Renal cortical epithelial cell (primary cell): Measurements from ENCODE around the gene STX1B. TPM values are rescaled to one million over a fixed set of nuclear protein-coding genes. Genes with fewer than 3 reads are reported as not detected.
A peak's percentile ranks its signal among the peaks of the same experiment; 100 is the strongest.
"Not testable (repeated sequence)": the region's sequence is repeated elsewhere in the genome, so short reads cannot be mapped to it uniquely, and the experiment has no call there.

ENCODE experiments used
- DNase-seq: peaks from one replicate; pipeline ENCODE4 v3.0.0-alpha.2; 2011; ENCODE audit warnings: low read depth
- total RNA-seq: library from RNA; depleted of rRNA; stranded (reverse); fragments of >200 nt; gene quantifications from 2 replicates; pipeline ENCODE4 v1.2.3, GENCODE V29; 2014

Gene STX1B
- total RNA-seq, 1 donor from 2014 or later = 0.80 TPM

DNA sequence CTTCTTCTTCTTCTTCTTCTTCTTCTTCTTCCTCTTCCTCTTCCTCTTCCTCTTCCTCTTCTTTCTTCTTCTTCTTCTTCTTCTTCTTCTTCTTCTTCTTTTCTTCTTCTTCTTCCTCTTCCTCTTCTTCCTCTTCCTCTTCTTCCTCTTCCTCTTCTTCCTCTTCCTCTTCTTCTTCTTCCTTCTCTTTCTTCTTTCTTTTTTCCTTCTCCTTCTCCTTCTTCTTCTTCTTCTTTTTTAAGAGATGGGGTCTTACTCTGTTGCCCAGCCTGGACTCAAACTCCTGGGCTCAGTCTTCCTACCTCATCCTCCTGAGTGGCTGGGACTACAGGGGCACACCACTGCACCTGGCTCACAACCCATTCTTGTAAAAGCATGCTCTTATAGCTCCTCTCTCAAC lies 2.9 kb upstream of the STX1B start:
- not testable (repeated sequence) for DNase-seq

DNA sequence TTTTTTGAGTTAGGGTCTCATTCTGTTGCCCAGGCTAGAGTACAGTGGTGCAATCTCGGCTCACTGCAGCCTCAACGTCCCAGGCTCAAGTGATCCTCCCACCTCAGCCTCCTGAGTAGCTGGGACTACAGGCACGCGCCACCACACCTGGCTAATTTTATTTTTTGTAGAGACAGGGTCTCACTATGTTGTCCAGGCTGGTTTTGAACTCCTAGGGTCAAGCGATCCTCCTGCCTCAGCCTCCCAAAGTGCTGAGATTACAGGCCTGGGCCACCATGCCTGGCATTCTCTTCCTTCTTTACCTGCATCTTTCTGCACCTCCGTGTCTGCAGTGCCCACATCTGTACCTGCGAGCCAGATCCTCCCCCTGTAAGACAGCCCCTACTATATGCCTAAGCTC lies 1.4 kb upstream of the STX1B start:
- not testable (repeated sequence) for DNase-seq

DNA sequence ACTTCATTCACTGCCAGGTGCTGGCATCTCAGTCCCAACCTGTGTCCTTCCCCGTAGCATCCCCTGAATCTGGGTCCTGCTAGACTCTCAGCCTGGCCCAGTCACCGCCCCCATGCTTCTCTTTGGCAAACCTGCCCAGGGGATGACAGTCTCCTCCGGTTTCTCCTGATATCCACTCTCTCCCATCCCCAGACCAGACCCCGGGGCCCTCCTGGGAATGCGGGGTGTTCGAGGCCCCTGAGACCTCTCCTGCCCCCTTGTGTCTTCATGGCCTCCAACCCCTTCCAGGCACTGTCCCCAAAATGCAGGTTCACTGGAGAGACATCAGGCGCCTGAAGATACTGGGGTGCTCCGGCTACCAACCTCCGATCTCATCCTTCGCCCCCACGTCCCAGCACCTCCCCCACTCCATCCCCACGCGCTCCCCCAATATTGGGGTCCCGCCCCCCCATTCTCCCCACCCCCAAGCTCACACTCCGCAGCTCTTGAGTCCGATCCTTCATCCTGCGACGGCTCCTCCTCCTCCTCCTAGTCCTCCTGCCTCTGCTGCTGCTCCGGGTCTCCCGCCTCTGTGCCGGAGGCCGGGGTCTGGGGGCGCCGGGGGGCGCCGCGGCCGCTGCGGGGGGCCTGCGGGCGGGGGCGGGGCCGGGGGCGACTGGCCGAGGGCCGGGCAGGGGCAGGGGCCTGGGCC lies 399 bp downstream of the STX1B start:
- no peak for DNase-seq

- no peak for DNase-seq
Observed at GRCh38 chr16:31009120-31009519, 1.3 kb downstream of the STX1B start.

DNA sequence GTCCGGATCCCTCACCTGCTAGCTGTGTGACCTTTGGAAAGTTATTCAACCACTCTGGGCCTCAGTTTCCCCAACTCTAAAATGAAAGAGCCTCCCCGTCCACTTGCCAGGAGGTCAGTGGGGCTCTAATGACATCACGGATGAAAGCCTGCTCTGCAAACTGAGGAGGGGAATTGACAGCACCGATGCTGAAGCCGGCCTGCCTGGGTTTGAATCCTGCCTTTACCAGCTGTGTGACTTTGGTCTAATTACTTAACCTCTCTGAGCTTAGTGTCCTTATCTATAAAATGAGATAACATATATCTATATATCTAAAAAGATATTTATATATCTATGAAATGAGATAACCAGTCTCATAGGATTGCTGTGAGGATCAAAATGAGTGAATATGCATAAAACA lies 1.9 kb downstream of the STX1B start:
- DNase-seq = no peak

GRCh38 chr16:31008149-31008548 lies 2.3 kb downstream of the STX1B start:
- peak; percentile 75 for DNase-seq

DNA sequence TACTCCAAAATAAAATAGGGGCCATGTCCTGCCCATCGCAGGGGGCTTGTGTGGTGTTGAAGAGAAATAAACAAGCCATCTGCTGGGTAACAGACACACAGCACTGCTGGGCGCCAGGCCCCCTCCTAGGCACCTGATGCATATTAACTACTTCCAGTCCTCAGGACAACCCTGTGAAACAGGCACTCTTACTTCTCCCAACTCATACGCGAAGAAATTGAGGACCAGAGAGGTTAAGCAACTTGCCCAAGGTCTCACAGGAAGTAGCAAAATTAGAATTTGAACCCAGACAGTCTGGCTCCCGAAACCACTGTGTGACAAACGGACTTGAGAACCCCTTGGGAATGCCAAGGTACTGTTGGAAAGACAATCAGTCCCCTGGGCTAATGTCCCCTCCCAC lies 2.8 kb downstream of the STX1B start:
- no peak for DNase-seq

- no peak for DNase-seq
Observed at GRCh38 chr16:31006589-31006988, 3.8 kb downstream of the STX1B start.

- DNase-seq = no peak
Observed at GRCh38 chr16:31006086-31006385, 4.4 kb downstream of the STX1B start.

- DNase-seq = no peak
Observed at GRCh38 chr16:31005350-31006085, 4.9 kb downstream of the STX1B start.

- DNase-seq = no peak
Observed at GRCh38 chr16:31004658-31005057, 5.8 kb downstream of the STX1B start.

GRCh38 chr16:31003744-31004143 lies 6.7 kb downstream of the STX1B start:
- no peak for DNase-seq

DNA sequence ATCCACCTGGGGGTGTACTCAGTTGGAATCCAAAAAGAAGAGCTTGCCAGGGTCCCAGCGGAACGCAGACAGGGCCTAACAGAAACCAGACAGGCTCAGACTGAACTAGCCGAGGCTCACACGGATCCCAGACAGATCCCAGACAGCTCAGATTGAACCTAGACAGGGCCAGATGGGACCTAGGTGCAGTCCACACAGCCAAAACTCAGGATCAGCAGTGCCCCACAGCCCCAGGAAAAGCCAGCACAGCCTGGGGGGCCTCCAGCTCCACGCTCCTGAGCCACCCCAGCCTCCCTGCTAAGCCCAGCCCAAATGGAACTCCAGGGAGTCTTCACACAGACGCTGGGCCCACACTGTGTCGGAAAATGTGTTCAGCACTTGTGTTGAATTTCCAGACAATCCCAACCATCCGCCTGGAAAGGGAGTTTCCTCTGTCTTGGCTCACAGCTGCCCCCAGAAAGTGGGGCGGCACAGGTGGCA lies 7.5 kb downstream of the STX1B start:
- no peak for DNase-seq

DNA sequence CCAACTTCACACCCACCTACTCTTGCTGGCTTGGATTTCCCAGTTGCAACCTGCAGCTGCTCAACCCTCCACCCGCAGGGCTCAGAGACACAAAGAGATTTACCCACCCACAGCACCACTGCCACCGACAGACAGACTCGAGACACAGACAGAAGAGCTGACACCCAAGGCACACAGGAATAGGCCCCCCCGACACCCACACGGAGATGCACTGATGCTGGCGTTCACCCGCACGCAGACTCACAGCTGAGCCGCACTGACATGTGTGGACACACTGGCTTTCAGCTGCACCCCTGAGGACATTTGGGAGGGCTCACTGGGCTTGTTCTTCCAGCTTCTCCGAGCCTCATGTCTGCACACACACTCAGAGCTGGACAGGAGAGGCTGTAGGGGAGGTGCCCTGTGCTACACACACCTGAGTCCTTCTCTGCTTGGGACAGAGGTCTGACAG lies 8.2 kb downstream of the STX1B start:
- DNase-seq = no peak

DNA sequence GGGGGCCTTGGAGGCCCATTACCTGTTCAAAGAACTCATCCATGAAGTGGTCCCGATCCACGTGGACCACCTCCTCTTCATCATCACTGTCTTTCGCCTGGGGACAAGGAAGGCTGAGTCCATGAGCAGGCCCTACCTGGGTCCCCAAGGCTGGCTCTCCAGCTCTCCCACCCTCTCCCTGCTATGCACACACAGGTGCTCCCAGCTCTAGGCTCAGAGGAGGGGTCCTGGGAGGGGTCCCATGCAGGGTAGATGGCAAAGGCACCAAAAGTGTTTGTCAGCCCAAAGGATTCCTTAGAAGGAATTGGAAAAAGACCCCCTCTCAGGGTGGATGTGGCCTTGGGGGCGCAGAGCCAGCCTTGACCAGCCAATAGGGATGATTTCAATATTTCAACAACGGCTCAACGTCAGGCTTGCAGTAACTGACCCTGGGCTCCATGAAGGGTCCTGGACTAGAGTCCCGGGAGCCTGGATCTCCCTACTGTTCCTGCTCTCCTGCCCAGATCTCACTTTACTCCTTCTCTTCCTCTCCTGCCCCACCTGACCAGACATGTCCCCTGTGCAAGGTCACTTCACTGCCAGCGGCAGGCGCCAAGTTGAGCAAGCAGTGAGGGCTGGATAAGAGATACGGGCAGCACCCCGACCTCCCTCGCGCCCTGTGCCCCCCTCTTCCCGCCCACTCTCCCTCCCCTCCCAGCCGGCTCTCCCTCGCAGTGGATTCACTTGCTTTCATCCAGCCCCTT lies 8.8 kb downstream of the STX1B start:
- DNase-seq = no peak

DNA sequence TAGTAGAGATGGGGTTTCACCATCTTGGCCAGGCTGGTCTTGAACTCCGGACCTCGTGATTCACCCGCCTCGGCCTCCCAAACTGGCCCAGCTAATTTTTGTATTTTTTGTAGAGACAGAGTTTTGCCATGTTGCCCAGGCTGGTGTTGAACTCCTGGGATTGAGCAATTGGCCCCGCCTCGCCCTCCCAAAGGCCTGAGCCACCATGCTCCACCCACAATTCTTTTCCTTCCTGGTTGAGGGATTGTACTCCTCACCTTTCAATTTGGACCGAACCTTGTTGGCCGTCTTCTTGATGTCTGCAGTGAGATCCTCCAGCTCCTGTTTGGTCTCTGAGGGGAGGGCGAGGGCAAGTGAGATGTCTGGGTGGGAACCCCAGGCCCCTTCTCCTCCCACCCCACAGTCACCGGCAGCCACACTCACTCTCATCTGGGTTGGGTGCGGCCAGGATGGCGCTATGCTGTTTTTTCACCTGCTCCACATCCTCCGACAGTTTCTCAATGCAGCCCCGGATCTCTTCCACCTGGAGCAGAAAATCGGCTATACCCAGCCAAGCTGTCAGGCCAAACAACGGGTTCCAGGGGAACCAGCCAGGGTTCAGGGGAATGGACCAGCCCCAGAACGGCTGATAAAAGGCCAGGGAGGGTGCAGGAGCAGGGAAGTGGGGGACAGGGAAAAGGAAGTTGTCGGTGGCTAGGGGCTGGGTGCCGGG lies 9.6 kb downstream of the STX1B start:
- no peak for DNase-seq

DNA sequence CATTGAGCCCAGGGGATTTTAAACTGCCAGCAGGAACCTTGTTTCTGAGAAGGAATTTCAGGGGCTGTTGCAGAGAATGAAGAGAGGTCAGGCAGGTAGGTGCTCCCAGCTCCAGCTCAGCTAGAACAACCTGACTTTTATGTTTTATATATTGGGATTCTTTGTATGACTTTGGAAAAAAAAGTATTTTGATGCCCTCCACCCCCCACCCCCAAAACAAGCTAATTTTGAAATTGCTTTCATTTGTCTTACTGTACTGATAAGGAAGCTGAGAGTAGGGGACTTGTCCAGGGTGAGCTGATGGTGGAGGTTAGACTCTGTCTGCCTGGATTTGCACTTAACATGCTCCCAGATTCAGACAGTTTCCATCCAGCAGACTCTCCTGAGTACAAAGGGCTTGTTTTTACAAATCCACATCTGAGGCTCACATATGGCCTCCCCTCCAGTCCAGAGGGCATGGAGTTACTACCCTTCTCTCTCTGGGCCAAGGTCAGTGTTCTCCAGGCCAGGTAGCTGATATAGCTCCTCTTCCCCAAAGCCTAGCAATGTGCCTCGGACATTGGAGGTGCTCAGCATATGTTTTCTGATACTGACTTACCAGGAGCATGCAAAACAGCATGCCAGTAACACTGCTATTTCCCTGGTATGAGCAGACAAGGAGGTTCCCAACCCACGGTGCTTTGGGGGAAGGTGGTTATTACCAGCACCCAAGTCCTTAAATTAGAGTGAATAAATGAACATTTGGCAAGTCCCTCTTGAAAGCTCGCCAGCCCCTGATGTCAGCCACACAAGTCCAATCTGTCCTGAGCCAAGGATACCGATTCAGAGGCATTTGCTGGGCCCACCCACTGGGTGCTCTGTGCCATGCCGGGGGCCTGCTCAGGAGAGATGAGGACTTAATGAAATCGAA lies 11.3 kb downstream of the STX1B start:
- no peak for DNase-seq

DNA sequence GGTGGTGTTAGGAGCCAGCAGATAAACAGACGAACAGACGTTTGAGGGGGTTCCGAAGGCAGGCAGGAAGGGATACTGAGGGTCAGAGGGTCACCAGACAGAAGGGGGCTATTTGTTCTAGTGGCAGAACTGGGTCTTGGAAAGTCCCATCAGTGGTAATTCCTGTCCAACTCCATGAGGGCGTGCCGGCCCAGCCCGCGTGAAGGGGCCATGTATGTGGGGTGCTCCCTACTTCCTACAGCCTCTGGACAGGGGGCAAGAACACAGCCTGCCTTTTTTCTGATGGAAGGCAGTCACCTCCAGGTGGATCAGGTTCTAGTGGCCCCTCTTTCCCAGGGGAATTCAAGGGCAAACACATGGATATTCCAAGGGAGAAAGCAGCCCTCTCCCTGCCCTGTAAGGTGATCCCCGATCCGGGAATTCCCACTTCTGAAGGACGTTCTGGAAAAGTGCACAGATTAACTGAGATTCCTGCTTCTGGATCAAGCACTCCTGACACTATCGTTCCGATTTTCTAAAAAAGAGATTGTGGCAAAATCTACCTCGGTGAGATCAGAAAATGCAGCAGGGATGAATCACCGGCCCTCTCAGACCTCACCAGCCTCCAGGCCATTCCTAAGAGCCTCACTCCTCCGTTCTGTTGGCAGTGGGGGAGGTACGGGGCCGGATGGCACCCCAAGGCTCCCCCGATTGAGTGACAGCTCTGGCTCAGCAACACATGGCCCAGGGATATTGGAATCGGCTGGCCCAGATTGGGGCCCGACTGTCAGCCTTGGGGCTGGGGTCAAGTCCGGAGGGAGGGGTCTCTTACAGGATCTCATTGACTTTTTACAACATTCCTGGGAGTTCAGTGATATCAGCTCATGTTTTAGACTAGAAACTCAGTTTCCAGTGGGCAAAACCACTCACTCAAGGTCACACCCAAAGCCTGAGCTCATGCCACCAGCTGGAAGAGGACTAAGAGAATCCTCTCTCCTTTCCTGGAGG lies 12.4 kb downstream of the STX1B start:
- DNase-seq = peak; percentile 81

DNA sequence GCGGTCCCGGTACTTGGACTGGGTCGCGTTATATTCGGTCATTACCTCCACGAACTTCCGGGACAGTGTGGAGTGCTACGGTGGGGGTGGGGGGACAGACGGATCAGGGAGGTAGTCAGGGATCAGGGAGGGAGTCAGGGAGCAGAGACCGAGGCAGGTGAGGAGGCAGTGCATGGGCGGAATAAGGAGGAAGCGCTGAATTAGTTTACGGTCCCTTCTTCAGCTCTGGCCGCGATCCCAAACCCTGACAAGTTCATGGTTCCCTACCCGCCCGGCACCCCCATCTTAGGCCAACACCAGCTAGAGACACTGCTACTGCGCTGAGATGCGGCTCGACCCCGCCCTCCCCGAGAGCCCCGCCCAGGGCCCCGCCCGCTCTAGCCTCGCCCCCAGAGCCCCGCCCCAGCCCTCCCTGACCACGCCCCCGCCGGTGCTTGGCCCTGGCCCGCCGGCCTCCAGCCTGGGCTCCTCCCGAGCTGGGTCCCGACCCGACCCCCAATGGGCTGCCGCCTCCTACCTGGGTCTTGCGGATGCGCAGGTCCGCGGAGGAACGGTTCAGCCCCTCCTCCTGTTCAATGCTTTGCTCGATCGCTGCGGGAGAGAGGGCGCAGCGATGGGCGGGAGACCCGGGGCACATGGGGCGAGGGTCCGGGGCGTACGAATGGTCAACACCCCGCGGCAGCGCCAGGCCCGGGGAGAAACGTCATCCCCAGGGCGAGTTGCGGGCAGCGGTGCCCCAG lies 13.3 kb downstream of the STX1B start:
- DNase-seq = peak; percentile 45
